ENCODE data around the gene ZNF593.

ZNF593 gene

DNA sequence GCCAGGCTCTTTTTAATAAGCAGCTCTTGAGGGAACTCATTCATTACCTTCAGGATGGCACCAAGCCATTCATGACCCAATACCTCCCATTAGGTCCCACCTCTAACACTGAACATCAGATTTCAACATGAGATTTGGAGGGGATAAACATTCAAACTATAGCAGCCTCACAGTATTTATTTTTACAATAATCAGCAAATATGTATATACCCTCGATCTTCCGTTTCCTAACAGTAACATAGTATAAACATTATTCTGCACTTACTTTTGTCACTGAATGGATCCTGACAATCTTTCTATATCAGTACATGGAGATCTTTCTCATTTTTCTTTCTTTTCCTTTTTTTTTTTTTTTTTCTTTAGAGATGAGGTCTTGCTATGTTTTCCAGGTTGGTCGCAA is 26.1 kb downstream of the ZNF593 start:
- no peak overlapping the region for H3K27ac ChIP-seq
- TF ChIP-seq, protein P1, sequence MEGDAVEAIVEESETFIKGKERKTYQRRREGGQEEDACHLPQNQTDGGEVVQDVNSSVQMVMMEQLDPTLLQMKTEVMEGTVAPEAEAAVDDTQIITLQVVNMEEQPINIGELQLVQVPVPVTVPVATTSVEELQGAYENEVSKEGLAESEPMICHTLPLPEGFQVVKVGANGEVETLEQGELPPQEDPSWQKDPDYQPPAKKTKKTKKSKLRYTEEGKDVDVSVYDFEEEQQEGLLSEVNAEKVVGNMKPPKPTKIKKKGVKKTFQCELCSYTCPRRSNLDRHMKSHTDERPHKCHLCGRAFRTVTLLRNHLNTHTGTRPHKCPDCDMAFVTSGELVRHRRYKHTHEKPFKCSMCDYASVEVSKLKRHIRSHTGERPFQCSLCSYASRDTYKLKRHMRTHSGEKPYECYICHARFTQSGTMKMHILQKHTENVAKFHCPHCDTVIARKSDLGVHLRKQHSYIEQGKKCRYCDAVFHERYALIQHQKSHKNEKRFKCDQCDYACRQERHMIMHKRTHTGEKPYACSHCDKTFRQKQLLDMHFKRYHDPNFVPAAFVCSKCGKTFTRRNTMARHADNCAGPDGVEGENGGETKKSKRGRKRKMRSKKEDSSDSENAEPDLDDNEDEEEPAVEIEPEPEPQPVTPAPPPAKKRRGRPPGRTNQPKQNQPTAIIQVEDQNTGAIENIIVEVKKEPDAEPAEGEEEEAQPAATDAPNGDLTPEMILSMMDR (conservative IDR thresholded peaks at IDR 0.05; ENCODE audit: low read depth): no peak
- CTCF ChIA-PET: interaction anchor here (0.5 to 0.9 kb wide), 4 partner anchors 10 to 1455 kb away, joined by 3 read pairs; no protein-coding TSS in a partner anchor
- POLR2A ChIA-PET (ENCODE audit: low non-redundant PET): no interaction called here
- no peak for DNase-seq (ENCODE audit: low spot score)

DNA sequence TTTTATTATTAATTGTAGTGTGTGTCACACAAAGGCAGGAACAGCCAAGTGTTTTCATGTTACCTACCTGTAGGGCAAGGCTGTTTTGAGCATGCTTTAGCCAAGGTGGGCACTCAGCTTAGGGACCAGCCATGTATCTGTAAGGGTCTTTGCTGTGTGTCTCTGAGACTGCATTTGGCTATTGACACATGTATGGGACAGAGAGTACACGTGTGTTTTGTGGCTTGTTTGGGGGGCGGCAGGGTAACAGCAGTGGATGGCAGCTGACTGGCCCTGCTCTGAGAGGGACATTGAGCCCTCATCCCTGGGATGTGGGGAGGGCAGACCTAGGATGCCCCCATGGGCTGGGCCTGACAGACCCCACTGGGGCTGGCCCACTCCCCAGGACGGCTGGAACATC is 27.6 kb downstream of the ZNF593 start:
- no peak overlapping the region for H3K27ac ChIP-seq
- ChIA-PET POLR2A (ENCODE audit: low non-redundant PET) (no interaction called here), CTCF (interaction anchor here (0.6 kb wide), 1 partner anchor 14 kb away, joined by 3 read pairs; no protein-coding TSS in a partner anchor)
- TF ChIP-seq, protein P1 (conservative IDR thresholded peaks at IDR 0.05; ENCODE audit: low read depth): no peak
- DNase-seq (ENCODE audit: low spot score): no peak

DNA sequence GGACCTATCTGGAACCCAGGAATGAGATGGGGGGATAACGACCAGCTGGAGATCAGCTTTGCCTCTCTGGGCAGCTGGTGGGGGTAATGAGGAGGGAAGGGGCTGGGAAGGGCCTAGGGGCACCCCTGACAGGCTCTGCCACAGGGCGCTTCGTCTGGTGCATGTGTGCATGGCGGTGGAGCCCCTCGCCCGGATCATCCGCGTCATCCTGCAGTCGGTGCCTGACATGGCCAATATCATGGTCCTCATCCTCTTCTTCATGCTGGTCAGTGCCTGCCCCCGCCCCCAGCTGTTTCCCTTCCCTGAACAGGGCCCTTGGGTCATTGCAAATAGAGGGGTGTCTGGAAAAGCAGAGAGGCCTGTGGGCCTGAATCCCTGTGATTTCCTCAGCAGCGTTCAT is 28.1 kb downstream of the ZNF593 start:
- ChIA-PET CTCF (interaction anchor here (0.6 kb wide), 1 partner anchor 13 kb away, joined by 3 read pairs; no protein-coding TSS in a partner anchor), POLR2A (ENCODE audit: low non-redundant PET) (no interaction called here)
- TF ChIP-seq, protein P1 (conservative IDR thresholded peaks at IDR 0.05; ENCODE audit: low read depth): no peak

DNA sequence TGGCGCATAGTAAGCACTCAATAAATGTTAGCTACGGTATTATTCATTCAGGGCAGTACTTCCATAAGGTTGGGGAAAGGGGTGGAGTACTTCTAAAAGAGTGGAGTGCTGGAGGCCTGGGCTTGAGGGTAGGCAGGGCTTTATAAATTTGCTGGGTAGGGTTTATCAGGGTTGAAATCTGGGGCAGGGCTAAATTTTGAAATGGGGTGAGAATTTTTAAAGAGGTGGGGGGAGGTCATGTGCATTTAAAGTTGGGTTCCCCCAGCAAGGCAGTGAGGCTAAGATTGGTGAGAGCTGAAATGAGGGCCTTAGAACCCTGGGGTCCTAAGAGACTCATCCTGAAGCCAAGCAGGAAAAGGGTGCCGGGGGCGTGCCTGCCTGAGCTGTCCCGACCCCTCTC is 30.7 kb downstream of the ZNF593 start:
- H3K27ac ChIP-seq: no peak overlapping the region
- CTCF ChIA-PET: no interaction called here
- no peak for DNase-seq (ENCODE audit: low spot score)
- POLR2A ChIA-PET (ENCODE audit: low non-redundant PET): no interaction called here
- TF ChIP-seq, protein P1 (conservative IDR thresholded peaks at IDR 0.05; ENCODE audit: low read depth): no peak

More for the DNA sequence above, 28.1 kb downstream of the ZNF593 start:
- H3K27ac ChIP-seq: no peak overlapping the region
- DNase-seq (ENCODE audit: low spot score): no peak

DNA sequence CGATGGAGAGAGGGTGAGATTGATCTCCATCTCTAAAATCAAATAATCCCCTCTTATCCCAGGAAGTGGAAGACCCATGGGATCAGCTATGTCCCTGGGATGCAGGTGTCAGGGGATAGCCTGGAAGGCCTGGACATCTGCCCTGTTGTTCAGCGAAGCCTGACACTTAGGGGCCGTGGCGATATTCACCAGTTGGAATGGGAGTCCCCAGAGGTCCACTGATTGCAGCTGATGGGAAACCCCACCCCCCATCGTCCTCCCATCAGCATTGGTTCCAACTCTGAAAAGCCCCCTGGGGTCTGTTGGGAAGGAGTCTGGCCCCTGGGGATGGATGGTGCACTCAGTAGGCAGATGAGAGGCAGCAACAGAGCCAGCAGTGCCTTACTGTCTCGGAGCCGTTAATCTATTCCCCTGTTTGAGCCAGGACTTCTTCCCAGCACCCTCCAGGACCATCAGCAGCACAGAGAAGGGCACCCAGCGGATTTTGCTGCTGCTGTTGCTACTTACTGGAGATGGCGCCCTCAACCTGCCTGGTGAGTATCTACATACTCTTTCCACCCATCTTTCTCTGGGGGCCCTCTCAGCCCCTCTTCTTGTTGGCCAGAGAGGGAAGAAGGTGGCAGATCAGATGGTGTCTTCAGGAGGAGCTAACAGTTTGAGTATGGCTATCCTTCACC is 34.1 kb downstream of the ZNF593 start:
- TF ChIP-seq, protein P1 (conservative IDR thresholded peaks at IDR 0.05; ENCODE audit: low read depth): no peak
- H3K27ac ChIP-seq: no peak overlapping the region
- ChIA-PET CTCF (no interaction called here), POLR2A (ENCODE audit: low non-redundant PET) (no interaction called here)
- no peak for DNase-seq (ENCODE audit: low spot score)

DNA sequence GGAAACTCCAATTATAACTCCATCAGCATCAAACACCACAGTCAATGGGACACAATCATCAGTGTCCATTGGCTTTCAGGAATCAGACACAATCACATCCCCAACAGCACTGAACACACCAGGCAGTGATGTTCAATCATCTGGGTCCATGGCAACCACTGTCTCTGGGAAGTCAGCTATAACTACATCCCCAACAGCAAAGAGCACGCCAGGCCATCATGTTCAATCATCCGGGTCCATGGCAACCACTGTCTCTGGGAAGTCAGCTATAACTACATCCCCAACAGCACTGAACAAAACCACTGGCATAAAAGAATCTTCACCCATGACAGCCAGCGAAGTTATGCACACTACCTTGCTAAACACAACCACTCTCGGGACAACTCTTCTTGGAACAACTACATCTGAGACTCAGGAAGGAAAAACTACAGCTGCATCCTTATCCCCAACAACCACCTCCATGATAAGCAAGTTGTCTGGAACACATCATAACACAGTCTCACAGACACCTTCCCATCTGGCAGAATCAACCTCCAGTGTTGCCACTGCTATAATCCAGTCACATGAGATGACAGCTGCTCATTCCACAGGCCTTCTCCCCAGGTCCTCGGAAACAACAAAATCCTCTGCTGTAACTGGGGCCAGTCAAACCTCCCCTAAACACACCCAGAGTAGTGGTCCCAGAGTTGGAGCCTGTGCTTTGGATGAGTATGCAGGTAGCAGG is 40.6 kb downstream of the ZNF593 start:
- no peak for DNase-seq (ENCODE audit: low spot score)
- TF ChIP-seq, protein P1 (conservative IDR thresholded peaks at IDR 0.05; ENCODE audit: low read depth): no peak
- ChIA-PET POLR2A (ENCODE audit: low non-redundant PET) (interaction anchor here (0.7 kb wide), 1 partner anchor 31 kb away, joined by 3 read pairs; no protein-coding TSS in a partner anchor), CTCF (interaction anchor here (0.7 to 2.1 kb wide), 2 partner anchors 13 to 23 kb away, joined by 3 to 14 read pairs; partner anchors contain the start of gene CEP85)
- no peak overlapping the region for H3K27ac ChIP-seq

Data from RWPE1 (cell line).